HL-60 (cell line): Measurements from ENCODE around the gene RUNX2.

Experiments used
- GABPA ChIP-seq: IDR thresholded peaks from 2 replicates; pipeline ENCODE4 v1.6.1; 2012; ENCODE audit warnings: low read depth
- TF ChIP-seq, protein P1 (sequence below): IDR thresholded peaks from one replicate; pipeline ENCODE4 v1.5.1; 2011; ENCODE audit warnings: low read length, control low read depth, inconsistent platforms; ENCODE audit not compliant: insufficient read depth

DNA sequence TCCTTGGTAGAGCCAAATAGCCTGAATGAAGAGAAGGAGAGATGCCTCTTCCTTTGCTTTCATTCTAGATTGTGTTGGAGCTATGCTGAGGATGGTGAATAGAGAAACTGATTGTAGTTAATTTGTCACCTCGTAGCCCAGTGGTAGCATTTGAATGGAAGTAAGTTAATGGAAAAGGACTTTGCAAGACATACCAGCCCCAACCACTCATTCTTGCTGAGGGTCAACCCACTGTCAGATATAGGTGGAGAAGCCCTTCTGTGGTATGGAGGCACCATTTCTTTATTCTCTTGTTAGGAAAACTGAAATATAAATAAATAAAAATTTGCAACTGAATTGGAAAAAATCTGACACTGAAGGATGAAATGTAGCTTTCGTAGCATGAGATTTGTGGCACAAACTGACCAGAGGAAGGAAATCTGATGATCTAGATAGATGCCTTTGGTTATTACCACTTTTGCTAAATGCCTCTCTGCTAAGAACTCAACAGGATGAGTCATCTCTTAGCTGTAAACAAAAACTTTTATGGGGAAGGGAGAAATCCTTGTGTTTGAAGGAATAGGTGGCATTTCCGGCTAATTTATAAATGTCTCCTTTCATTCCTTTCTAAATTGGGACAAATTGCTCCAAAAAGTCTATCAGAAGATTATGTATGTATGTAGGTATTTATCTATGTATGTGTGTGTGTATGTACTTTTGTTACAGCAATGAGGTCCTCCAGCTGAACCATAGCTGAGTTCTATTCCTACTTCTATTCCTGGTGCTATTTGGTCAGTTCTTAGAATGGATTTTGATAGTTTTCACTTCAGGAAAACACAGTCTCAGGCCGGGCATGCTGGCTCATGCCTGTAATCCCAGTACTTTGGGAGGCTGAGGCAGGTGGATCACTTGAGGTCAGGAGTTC, 126.1 kb downstream of the RUNX2 start:
- TF ChIP-seq GABPA = no peak
- TF ChIP-seq, protein P1, sequence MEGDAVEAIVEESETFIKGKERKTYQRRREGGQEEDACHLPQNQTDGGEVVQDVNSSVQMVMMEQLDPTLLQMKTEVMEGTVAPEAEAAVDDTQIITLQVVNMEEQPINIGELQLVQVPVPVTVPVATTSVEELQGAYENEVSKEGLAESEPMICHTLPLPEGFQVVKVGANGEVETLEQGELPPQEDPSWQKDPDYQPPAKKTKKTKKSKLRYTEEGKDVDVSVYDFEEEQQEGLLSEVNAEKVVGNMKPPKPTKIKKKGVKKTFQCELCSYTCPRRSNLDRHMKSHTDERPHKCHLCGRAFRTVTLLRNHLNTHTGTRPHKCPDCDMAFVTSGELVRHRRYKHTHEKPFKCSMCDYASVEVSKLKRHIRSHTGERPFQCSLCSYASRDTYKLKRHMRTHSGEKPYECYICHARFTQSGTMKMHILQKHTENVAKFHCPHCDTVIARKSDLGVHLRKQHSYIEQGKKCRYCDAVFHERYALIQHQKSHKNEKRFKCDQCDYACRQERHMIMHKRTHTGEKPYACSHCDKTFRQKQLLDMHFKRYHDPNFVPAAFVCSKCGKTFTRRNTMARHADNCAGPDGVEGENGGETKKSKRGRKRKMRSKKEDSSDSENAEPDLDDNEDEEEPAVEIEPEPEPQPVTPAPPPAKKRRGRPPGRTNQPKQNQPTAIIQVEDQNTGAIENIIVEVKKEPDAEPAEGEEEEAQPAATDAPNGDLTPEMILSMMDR = no peak
